Measurements from ENCODE around the gene NLRP9.

NLRP9 gene

GRCh38 chr19:55672418-55672817 lies 65.8 kb downstream of the NLRP9 start:
- DNase-seq, result no peak

- no peak for DNase-seq
Measured at GRCh38 chr19:55671054-55671378, 67.2 kb downstream of the NLRP9 start.

GRCh38 chr19:55670280-55671053 lies 67.7 kb downstream of the NLRP9 start:
- no peak for DNase-seq

GRCh38 chr19:55669418-55670279 lies 68.6 kb downstream of the NLRP9 start:
- DNase-seq, result no peak

GRCh38 chr19:55668603-55669348 lies 69.4 kb downstream of the NLRP9 start:
- DNase-seq, result no peak

- DNase-seq, result no peak
Measured at GRCh38 chr19:55667958-55668357, 70.2 kb downstream of the NLRP9 start.

GRCh38 chr19:55667511-55667910 lies 70.7 kb downstream of the NLRP9 start:
- no peak for DNase-seq

GRCh38 chr19:55667006-55667381 lies 71.2 kb downstream of the NLRP9 start:
- DNase-seq, result no peak

- no peak for DNase-seq
Measured at GRCh38 chr19:55666343-55667005, 71.7 kb downstream of the NLRP9 start.

- DNase-seq, result no peak
Measured at GRCh38 chr19:55663846-55664536, 74.2 kb downstream of the NLRP9 start.

GRCh38 chr19:55661826-55662225 lies 76.4 kb downstream of the NLRP9 start:
- no peak for DNase-seq

- DNase-seq, result no peak
Measured at GRCh38 chr19:55660991-55661390, 77.2 kb downstream of the NLRP9 start.

GRCh38 chr19:55660404-55660803 lies 77.8 kb downstream of the NLRP9 start:
- DNase-seq, result no peak

GRCh38 chr19:55659822-55660221 lies 78.4 kb downstream of the NLRP9 start:
- no peak for DNase-seq

- no peak for DNase-seq
Measured at GRCh38 chr19:55658846-55659459, 79.2 kb downstream of the NLRP9 start.

Measured in activated CD4-positive, alpha-beta T cell treated with anti-CD3 and anti-CD28 coated beads for 4 hours (primary cell).